NCI-H748 (cell line): ENCODE data around the gene ZNF286A.
"Not testable (repeated sequence)": the region's sequence is repeated elsewhere in the genome, so short reads cannot be mapped to it uniquely, and the experiment has no call there.

Experiments used
- DNase-seq: peaks from one replicate; lab custom pipeline; 2025; ENCODE audit not compliant: unreplicated experiment; lab: John Stamatoyannopoulos, UW

ZNF286A gene

DNA sequence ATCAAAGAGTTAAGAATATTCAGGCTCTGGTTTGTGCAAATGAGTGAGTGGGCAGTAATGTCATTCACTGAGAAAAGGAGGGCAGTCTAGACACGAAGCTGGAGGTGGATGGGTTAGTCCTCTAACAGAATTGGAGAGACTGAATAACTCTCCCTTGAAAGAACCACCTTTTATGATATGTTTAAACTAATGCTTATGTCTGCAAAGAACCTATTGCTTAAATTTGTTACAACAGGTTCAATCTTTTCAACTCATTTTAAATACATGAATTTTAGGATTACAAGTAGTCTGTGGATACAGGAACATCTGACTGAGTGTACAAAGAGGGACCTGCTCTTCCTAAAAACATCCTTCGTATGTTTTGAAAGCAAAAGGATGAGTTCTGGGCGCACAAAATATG is 585 bp upstream of the ZNF286A start:
- DNase-seq: not testable (repeated sequence)

DNA sequence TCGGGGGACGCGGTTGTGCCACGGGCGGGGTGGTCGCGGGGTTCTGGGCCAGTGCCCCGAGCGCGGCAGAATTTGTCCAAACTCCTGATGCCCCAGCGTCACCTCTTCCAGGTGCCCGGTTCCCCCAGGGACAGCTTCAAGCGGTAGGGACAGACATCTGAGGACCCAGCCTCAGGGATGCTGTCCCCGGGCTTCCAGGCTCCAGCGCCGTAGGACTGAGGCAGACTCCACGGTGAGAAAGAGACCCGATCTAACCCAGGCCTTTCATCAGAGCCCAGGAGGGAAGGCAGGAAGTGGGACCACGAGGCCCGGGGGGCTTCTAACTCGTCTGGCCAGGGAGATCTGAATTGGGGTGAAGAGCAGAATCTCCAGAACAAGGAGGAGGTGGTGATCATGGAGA is 385 bp downstream of the ZNF286A start:
- DNase-seq: not testable (repeated sequence)

DNA sequence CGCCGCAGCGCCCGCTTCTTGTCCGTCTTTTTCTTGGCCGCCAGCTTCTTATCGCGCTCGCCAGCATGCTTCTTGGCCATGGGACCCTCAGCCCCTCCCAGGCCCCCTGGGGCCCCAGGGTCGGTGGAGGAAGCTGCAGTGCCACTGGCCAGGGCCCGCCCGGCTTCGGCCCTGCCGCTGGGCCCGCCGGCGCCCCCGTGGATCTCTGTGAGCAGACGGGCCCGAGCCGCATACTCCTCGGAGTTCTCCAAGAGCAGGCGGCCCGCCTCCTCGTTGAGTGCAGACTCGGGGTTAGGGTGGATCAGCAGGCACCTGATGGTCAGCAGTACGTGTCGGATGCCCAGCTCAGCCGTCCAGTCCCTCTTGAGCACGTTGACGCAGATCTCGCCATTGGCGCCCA is 4.7 kb downstream of the ZNF286A start:
- not testable (repeated sequence) for DNase-seq

DNA sequence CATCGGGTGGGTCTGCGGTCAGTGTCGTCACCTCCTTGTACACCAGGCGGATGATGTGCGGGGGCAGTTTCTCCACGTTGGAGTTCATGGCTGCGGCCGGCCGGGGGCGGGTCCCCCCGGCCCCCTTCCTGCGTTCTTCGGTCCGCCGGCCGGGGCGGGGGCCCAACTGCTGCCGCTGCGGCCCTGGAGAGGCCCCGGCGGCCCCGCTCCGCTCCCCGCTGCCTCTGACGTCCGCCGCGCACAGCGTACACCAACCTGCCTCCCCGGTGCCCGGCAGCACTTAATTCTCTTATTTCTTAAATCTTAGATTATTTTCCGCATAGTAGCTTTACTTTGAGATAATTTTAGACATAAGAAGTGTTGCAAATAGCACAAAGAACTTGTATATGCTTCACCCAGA is 5.3 kb downstream of the ZNF286A start:
- not testable (repeated sequence) for DNase-seq

DNA sequence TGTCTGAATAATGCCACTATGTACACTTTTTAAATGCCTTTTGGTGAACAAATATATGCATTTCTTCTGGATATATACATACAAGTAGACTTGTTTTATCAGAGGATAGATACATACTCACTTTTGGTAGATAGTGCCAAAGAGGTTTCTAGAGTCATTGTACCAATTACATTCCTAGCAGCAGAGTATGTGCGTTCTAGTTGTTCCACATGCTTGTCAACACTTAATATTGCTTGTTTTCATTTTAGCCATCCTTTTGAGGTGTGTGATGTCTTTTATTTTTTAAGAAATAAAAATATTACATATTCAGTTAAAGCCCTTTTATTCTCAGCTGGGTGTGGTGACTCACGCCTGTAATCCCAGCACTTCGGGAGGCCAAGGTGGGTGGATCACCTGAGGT is 9.3 kb downstream of the ZNF286A start:
- DNase-seq: not testable (repeated sequence)

DNA sequence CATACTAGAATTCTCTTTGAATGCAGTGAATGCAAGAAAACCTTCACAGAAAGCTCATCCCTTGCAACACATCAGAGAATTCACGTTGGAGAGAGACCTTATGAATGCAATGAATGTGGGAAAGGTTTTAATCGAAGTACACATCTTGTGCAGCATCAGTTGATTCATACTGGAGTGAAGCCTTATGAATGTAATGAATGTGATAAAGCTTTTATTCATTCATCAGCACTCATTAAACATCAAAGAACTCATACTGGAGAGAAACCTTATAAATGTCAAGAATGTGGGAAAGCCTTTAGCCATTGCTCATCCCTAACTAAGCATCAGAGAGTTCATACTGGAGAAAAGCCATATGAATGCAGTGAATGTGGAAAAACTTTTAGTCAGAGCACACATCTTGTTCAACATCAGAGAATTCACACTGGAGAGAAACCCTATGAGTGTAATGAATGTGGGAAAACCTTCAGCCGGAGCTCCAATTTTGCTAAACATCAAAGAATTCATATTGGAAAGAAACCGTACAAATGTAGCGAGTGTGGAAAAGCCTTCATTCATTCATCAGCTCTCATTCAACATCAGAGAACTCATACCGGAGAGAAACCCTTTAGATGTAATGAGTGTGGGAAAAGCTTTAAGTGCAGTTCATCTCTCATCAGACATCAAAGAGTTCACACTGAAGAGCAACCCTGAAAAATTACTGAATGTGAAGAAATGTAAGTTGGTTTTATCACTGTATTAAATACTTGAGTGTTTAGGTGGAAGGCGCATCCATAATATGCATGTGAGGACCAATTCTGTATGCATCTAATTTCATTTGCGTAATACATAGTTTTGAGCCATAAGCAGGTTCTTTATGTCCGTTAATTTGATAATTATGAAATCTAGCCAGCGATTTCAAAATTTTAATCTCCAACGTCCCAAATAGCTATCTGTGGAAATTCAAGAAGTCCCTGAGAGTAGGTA is 17.3 kb downstream of the ZNF286A start:
- not testable (repeated sequence) for DNase-seq

DNA sequence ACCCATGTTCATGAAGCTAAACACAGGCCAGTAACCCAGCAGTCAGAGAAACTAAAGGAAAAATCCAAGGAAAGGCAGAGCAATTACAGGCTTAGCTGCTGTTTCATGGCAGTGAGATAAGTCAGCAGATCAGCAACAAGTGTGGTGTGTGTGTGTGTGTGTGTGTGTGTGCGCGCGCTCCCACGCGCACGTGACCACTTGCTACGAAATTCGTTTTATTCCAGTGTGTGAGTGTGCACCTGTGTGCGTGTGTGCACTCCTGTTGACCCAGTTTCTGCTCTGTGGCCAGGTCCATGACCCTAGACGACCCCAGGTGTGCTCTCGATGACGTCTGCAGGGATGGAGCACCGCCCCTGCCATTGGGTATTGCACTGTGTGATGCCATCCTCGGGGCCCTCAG is 31.0 kb downstream of the ZNF286A start:
- DNase-seq: not testable (repeated sequence)

DNA sequence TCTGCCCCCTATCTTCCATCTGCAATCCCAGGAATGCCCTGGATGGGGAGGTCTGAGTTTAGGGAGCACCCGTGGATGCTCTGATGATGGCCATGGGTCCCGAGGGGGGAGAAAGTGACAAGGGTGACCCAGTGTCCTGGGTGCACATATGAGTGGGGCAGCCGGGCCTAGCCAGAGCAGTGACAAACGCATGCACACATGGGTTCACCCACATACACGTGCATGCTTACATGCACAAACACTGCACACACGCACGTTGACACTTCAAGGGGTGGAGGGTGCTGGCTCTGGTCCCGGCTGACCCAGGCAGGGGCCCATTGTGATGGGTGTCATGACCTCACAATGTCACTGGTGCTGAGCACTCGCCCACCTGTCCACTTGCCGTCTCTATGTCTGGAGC is 32.3 kb downstream of the ZNF286A start, which contains the start of gene TBC1D26:
Gene TBC1D26, plus strand, starts transcription at position 384 of the 400 bp plus-strand sequence. CDS start 3,066 bp downstream, outside the sequence.
- DNase-seq: not testable (repeated sequence)

DNA sequence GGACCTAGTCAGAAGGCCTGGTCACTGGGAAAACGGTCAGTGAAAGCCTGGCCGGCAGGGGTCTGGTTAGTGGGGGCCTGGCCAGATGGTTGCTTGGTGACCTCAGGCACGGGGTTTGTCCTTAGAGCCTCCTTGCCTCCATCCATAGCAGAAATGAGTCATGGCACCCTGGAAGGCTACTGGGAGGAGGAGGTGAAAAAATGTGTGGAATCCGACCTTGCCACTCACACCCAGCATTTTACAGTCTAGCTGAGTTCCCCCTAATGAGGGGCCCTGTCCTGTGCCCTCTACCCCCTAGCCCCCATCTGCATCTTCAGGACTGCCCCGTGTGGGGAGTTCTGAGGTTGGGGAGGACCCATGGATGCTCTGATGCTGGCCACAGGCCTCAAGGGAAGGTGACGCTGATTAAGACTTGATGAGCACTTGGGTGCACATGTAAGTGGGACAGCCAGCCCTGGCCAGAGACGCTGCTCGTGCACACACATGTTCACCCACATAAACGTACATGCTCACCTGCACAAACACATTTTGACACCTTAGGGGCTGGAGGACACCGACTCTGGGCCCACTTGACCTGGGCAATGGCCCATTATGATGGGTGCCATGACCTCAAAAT is 33.7 kb downstream of the ZNF286A start:
- DNase-seq: not testable (repeated sequence)

DNA sequence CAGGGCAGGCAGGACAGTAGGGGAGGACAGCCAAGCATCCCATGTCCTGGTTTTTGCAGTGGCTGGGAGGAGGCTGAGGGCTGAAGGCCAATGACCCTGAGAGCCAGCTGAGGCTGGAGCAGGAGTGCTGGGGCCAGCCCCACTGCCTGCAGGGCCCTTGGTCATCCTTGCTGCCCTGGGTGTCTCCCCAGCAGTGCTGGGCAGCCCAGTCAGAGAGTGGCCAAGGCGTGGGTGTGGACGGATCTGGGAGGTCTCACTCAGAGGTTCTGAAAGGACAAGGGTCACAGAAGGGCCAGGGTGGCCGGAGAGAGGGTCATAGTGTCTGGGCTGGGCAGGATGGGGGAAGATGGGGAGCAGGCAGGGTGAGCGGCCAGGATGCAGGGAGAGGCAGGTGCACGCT is 37.0 kb downstream of the ZNF286A start:
- DNase-seq: not testable (repeated sequence)

DNA sequence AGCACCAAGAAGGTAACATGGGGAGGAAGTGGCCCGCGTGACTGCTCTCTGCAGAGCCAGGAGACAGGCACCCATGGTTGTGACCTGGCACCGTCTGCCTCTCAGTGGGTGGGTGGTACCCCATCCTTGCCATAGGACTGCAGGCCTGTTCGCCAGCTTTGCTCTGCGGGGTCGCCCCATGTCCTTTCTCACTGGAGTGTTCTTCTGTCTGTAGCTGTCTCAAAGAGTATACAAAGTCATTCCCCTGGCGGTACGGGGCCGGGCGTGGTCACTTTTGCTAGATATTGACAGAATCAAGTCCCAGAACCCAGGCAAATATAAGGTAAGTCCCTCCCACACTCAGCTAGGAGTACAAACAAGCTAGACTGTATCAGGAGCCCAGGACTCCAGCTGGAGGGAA is 38.5 kb downstream of the ZNF286A start:
- no peak for DNase-seq

DNA sequence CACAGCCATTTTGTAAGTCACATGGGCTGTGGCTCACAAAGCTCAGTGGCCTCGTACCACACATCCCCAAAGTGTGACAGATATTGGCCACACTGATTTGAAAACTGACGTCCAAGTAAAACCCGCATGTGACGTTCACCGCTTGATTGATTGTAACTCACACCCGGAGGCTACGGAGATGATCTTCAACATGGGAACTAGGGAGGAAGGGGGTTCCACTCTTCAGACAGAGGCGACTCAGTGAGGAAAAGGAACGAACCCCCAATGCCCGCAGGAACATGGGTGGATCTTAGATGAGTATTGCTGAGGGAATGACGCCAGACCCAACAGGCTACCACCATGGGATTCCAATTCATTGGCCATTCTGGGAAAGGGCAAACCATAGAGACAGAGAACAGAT is 39.7 kb downstream of the ZNF286A start:
- DNase-seq: not testable (repeated sequence)

DNA sequence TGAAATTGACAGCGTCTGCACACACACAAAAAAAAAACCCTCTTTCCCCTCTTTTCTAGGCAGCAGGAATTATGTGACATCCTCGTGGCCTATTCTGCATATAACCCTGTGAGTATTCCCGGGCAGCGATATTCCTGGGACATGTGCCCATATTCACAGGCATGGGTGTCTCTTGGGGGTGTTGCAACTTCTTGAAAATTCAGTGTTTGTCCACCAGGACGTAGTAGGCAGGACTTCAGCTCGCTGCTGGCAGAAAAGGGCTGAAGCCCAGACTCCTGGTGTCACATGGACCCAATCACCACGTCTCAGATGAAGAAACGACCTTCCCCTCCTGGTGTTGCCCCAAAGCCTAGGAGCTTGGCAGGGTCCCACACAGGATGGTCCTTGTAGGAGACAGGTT is 40.5 kb downstream of the ZNF286A start:
- DNase-seq: not testable (repeated sequence)

DNA sequence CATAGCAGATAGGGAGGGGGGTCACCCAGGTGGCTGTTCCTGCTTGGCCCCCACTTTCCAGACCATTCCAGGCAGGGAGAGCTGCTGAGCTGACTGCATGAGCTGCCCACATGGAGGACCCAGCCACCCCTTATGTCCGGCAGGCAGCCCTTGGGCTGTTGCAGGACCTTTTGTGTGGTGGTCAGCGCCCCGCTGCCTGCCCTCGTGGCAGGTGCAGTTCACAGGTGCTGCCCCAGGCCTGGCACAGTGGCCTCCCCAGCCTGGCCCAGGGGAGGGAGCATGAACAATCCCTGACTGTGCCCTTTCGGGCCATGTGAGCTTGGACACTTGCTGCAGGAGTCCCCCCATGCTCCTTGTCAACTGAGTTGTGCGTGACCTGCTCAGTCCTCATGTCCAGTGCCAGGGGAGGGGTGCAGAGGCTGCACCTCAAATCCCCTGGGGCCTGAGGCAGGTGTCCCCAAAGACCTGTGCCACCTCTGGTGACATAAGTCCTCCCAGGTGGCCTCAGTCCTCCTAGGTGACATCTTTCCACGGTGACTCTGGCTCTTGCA is 41.1 kb downstream of the ZNF286A start:
- DNase-seq: no peak

DNA sequence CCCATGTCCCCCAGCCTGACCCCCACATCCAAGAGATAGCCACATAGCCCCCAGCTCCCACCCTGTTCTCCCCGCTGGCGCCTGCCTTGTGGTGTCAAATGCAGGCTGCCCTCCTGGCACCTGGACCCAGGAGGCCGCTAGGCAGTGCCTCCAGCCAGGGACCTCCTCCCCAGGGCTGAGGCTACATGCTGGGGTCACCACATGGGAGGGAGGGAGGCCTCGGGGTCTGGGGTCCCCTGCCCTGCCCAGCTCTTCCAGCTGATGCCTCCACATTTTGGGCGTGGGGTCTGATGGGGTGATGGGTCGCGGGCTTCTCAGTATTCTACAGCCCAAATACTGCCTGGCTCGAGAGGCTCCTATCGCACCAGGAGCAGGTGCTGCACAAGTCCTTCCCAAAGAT is 42.1 kb downstream of the ZNF286A start:
- no peak for DNase-seq

DNA sequence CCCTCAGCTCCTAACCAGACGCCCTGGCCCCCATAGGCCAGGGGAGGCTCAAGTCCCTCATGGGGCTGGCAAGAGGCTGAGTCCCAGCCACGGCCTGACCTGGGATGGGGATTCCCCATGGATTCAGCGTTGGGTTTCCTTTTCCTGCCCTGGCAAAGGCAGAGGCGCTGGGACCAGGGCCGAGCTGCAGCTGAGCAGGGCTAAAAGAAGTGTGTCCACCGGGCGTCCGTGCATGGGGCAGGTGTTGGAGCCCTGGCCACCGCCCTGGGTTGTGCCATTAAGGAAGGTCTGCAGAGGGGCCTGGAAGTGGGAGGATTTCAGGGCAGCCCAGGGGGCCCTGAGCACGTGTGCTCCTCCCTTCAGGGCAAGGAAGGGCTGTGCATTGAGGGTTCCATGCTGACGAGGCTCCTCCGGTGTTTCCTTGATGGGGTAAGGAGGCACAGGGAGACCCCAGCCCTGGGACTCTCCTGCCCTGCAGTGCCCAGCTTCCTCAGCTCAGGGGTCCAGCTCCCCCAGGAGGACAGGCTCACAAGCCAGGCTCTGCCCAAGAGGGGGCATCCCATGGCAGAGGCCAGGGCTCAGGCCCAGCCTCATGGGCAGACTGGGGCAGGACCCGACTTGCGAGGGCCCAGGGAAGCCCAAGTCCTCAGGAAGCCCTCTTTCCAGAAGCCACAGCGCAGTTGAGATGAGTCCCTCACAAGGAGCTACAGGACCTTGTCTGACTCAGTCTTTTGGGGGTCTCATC is 42.7 kb downstream of the ZNF286A start:
- DNase-seq: no peak

DNA sequence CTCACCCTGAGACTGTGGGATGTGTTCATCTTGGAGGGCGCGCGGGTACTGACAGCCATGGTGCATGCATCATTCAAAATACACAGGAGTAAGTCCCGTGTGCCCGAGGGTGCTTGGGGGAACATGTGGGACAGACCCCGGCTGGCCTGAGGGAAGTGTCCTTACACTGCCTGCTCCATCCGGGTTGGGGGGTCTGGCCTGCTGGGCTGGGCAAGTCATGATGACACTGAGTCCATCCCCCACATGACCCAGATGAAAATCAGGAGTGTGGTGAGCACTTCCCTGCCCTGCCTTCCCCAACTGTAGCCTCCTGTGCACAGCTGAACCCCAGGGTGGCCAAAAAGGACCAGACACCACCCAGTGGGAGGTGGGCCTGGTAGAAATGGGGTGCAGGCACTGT is 43.4 kb downstream of the ZNF286A start:
- no peak for DNase-seq

DNA sequence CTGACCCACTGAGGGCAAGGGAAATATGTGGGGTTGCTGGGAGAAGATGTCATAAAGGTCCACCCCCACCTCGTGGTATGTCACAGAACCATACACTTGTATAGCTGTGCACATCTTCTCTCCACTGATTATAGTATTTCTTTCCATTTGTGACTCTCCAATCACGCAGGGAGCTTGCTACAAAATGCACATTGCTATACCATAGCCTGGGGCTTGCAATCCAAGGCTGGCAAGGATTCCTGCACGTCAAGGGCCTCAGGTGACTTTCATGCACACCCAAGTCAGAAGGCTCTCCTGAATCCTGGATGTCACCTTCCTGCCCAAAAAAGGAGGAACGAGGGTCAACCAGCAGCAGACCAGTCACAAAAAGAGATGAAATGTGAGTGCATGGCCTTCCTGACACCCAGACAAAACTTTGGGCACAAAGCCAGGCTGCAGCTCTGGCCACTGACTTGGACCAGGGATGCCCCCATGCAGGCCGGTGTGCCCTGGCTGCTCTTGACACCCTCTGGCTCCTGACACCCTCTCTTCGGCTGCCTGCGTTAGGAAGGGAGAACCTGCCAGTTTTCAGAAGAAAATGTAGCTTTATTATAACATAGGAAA is 44.6 kb downstream of the ZNF286A start:
- DNase-seq: no peak

DNA sequence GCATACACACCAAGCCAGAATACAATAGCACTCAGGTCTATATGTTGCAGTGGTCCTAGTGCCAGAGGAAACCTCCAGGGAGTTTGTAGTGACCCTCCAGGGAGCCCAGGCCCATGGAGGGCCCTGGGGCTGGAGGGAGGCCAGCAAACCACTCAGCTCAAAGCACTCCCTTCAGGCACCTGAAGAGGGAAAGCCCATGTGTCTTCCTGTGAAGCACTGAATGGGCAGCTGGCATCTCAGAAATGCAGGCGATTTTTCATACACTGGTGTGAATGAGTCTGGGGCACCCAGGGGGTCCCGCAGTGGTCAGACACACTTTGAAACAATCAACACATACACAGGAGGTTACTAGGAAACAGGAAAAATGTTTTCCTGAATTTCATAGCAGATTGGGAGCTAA is 45.3 kb downstream of the ZNF286A start:
- DNase-seq: peak; percentile 53

DNA sequence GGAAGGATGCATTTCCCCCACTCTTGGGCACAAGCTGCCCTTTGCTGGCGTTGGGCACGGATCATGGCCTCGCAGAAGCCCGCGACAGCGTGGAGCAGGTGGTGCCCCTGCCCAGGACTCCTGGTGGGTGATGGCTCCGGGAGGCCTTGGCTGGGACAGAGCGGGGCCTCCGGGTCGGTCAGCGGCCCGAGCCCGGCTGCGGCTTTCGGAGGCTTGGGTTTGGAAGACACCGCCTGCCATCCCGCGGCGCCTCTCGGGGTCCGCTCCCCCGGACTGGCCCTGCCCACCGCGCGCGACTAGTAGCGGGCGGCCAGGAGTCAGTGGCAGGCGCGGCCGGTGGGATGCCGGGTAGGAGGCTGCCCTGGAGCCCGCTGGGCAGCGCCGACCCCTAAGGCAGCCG is 49.9 kb downstream of the ZNF286A start:
- not testable (repeated sequence) for DNase-seq
